T-cell (primary cell): ENCODE measurements around the gene UNG. TPM values are rescaled to one million over a fixed set of nuclear protein-coding genes. Genes with fewer than 3 reads are reported as not detected.

Experiments
- ATAC-seq, 4 experiments: fragments of 200-7000 bp in 3 of 4; fragments of 150-1000 bp in 1 of 4; cut with Tn5 transposase; replicated peaks in 1 of 4; 1 replicate in 3 of 4; 2 replicates in 1 of 4; pipeline ENCODE4 v1.10.0; 2021; ENCODE audit warnings: moderate library complexity in 3 of 4, mild to moderate bottlenecking in 2 of 4, moderate number of reproducible peaks in 1 of 4
- CTCF ChIA-PET, 2 donors: fragments of 300-600 bp; sonication (Branson Sonifier 250); formaldehyde crosslinking; loops; one replicate each; lab custom pipeline; 2022; ENCODE audit warnings: antibody characterized with exemption in 2 of 2; lab: Charles Lee
- POLR2A ChIA-PET, 2 donors: fragments of 300-600 bp; sonication (Branson Sonifier 250); formaldehyde crosslinking; loops; one replicate each; lab custom pipeline; 2022; ENCODE audit warnings: antibody characterized with exemption in 2 of 2; lab: Charles Lee
- DNase-seq, 35 experiments: peaks; one replicate each; pipeline versions ENCODE4 v3.0.0 to v3.0.0-alpha.2; 2013 to 2023
- H3K27ac ChIP-seq: one replicate; pipeline ENCODE4 v1.5.1; 2013; ENCODE audit warnings: low read length
- H3K27me3 ChIP-seq, 2 experiments: replicated peaks in 1 of 2; 1 replicate in 1 of 2; 2 replicates in 1 of 2; pipeline versions ENCODE4 v1.6.1 to v1.7.0; 2013; ENCODE audit warnings: low read length in 1 of 2, mixed read lengths in 1 of 2; ENCODE audit not compliant: control insufficient read depth in 2 of 2, insufficient read depth in 2 of 2; ENCODE audit errors: extremely low read depth in 1 of 2
- H3K36me3 ChIP-seq, 2 donors: 1 replicate in 1 of 2; 2 replicates in 1 of 2; pipeline versions ENCODE4 v1.6.1 to v1.7.0; 2013; ENCODE audit warnings: low read length in 1 of 2; ENCODE audit not compliant: control insufficient read depth in 2 of 2, insufficient read depth in 1 of 2; ENCODE audit errors: extremely low read depth in 1 of 2
- H3K4me1 ChIP-seq, 2 experiments: 1 replicate in 1 of 2; 2 replicates in 1 of 2; pipeline versions ENCODE4 v1.6.1 to v1.7.0; 2013; ENCODE audit warnings: low read length in 2 of 2, mixed read lengths in 1 of 2; ENCODE audit not compliant: insufficient read depth in 2 of 2, control insufficient read depth in 1 of 2; ENCODE audit errors: extremely low read depth in 1 of 2
- H3K4me3 ChIP-seq, 2 donors: 1 replicate in 1 of 2; 2 replicates in 1 of 2; pipeline versions ENCODE4 v1.5.1 to v1.7.0; 2013; ENCODE audit warnings: mild to moderate bottlenecking in 2 of 2, low read length in 1 of 2, moderate library complexity in 1 of 2; ENCODE audit not compliant: control insufficient read depth in 1 of 2; ENCODE audit errors: extremely low read depth in 1 of 2
- H3K9me3 ChIP-seq: 2 replicates; pipeline ENCODE4 v1.7.0; 2013
- H3K27ac Mint-ChIP-seq, 2 donors: one replicate each; pipeline ENCODE4 v1.8.0; 2020 to 2021; ENCODE audit warnings: mild to moderate bottlenecking in 2 of 2, mixed read lengths in 2 of 2
- H3K27me3 Mint-ChIP-seq, 2 donors: one replicate each; pipeline ENCODE4 v1.8.0; 2021 to 2022; ENCODE audit warnings: mixed read lengths in 2 of 2
- H3K36me3 Mint-ChIP-seq: one replicate; pipeline ENCODE4 v1.8.0; 2021; ENCODE audit warnings: mixed read lengths
- H3K4me1 Mint-ChIP-seq, 3 donors: one replicate each; pipeline ENCODE4 v1.8.0; 2020 to 2022; ENCODE audit warnings: mixed read lengths in 3 of 3, mild to moderate bottlenecking in 1 of 3
- H3K4me3 Mint-ChIP-seq, 3 donors: one replicate each; pipeline ENCODE4 v1.8.0; 2020 to 2022; ENCODE audit warnings: mild to moderate bottlenecking in 3 of 3, mixed read lengths in 3 of 3, moderate library complexity in 3 of 3
- H3K9me3 Mint-ChIP-seq, 3 donors: one replicate each; pipeline ENCODE4 v1.8.0; 2020 to 2022; ENCODE audit warnings: mixed read lengths in 3 of 3
- WGBS: methylation state at CpG from one replicate; pipeline ENCODE4 v1.1.5; 2013; ENCODE audit warnings: missing lambda C conversion rate; ENCODE audit not compliant: insufficient coverage; 5-methylcytosine and 5-hydroxymethylcytosine counted together
- total RNA-seq, 35 experiments: library from RNA in 6 of 35; stranded (reverse) in 6 of 35; fragments of 120-200 nt in 1 of 35; gene quantifications; one replicate each; pipeline versions ENCODE4 v1.2.1 to v1.2.4 and lab custom pipeline; 2013 to 2026

UNG gene
- total RNA-seq, 5 donors from 2014 or later (not counting 1 experiment from before 2014, with no cell fraction given), result 8.7 to 19.7 (median 16.8) TPM

- no peaks in the 10 kb centered on the region for H3K27me3 Mint-ChIP-seq
- H3K36me3 Mint-ChIP-seq, result peaks cover 12% of the 10 kb centered on the region
- POLR2A ChIA-PET, result interaction anchor here in 1 of 2 donors (0.6 kb wide), 1 partner anchor 451 kb away, joined by 3 read pairs; no protein-coding TSS in a partner anchor
- H3K27ac Mint-ChIP-seq, result peak overlapping the region in 1 of 2 donors; percentile 11
- CTCF ChIA-PET, result no interaction called here
- Histone ChIP-seq H3K27me3 (no peaks in the 10 kb centered on the region), H3K36me3 (peaks cover 0 to 2% of the 10 kb centered on the region in 2 donors), H3K4me3 (no peak overlapping the region), H3K27ac (no peak overlapping the region), H3K4me1 (peaks cover 0 to 12% of the 10 kb centered on the region in 2 experiments), H3K9me3 (no peaks in the 10 kb centered on the region)
- H3K9me3 Mint-ChIP-seq, result no peaks in the 10 kb centered on the region
- ATAC-seq (no peak), DNase-seq (no peak)
- H3K4me3 Mint-ChIP-seq, result no peak overlapping the region
- peaks cover 14 to 35% (median 33%) of the 10 kb centered on the region in 3 donors for H3K4me1 Mint-ChIP-seq
- 93% methylated on average over 2 of the region's 5 CpGs for WGBS
Observed at GRCh38 chr12:109113661-109114321, 16.4 kb downstream of the UNG start.

GRCh38 chr12:109114644-109115043 lies 17.2 kb downstream of the UNG start:
- Mint-ChIP-seq H3K4me1 (peaks cover 14 to 35% (median 33%) of the 10 kb centered on the region in 3 donors), H3K9me3 (no peaks in the 10 kb centered on the region), H3K4me3 (peak overlapping the region in 1 of 3 donors; percentile 15), H3K36me3 (peaks cover 8% of the 10 kb centered on the region), H3K27me3 (no peaks in the 10 kb centered on the region), H3K27ac (no peak overlapping the region)
- ChIA-PET POLR2A (interaction anchor here in 1 of 2 donors (0.7 kb wide), 1 partner anchor 86 kb away, joined by 4 read pairs; no protein-coding TSS in a partner anchor), CTCF (interaction anchor here in 1 of 2 donors (0.6 kb wide), 1 partner anchor 285 kb away, joined by 3 read pairs; no protein-coding TSS in a partner anchor)
- peaks cover 0 to 12% of the 10 kb centered on the region in 2 experiments for H3K4me1 ChIP-seq
- no peak overlapping the region for H3K4me3 ChIP-seq
- H3K27ac ChIP-seq, result no peak overlapping the region
- ATAC-seq (no peak), DNase-seq (no peak)
- WGBS, result no CpG with 5 or more reads among the region's 2 CpGs
- no peaks in the 10 kb centered on the region for H3K9me3 ChIP-seq
- H3K27me3 ChIP-seq, result no peaks in the 10 kb centered on the region
- H3K36me3 ChIP-seq, result peaks cover 0 to 2% of the 10 kb centered on the region in 2 donors

DNA sequence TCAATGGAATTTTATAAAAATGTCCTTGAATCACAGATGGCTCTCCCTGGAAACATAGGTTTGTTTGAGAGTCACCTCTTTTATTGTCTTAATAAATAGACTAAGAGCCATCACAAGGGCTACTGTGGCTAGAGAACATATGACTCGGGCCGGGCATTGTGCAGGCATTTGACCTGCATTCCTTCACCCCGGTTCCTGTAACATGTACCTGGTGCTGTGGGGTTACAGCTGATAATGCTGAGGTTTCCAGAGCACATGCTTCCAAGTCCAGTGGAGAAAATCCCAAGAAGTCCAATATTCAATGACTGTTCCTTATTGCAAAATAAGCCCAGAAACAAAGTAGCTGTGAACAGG lies 18.0 kb downstream of the UNG start:
- DNase-seq (no peak), ATAC-seq (no peak)
- no peak overlapping the region for H3K27ac ChIP-seq
- peaks cover 8% of the 10 kb centered on the region for H3K36me3 Mint-ChIP-seq
- H3K4me3 Mint-ChIP-seq, result peak overlapping the region in 1 of 3 donors; percentile 15
- no peak overlapping the region for H3K4me3 ChIP-seq
- POLR2A ChIA-PET, result no interaction called here
- peaks cover 14 to 34% (median 32%) of the 10 kb centered on the region in 3 donors for H3K4me1 Mint-ChIP-seq
- H3K4me1 ChIP-seq, result peaks cover 0 to 12% of the 10 kb centered on the region in 2 experiments
- no peaks in the 10 kb centered on the region for H3K27me3 Mint-ChIP-seq
- no peaks in the 10 kb centered on the region for H3K9me3 Mint-ChIP-seq
- H3K27ac Mint-ChIP-seq, result no peak overlapping the region
- H3K27me3 ChIP-seq, result no peaks in the 10 kb centered on the region
- CTCF ChIA-PET, result no interaction called here
- H3K9me3 ChIP-seq, result no peaks in the 10 kb centered on the region
- 78% methylated on average over 3 of the region's 3 CpGs for WGBS
- no peaks in the 10 kb centered on the region for H3K36me3 ChIP-seq

GRCh38 chr12:109115758-109116610 lies 18.6 kb downstream of the UNG start, which contains the start of gene ACACB:
TSS of gene ACACB (plus strand) at chr12:109116587. CDS start at chr12:109139406, 22,819 bp downstream.
- ChIA-PET CTCF (interaction anchor here (0.6 to 0.9 kb wide), 4 partner anchors 11 to 220 kb away, joined by 3 to 9 read pairs (median 5); no protein-coding TSS in a partner anchor), POLR2A (no interaction called here)
- Histone ChIP-seq H3K9me3 (no peaks in the 10 kb centered on the region), H3K4me1 (peaks cover 0 to 12% of the 10 kb centered on the region in 2 experiments), H3K36me3 (no peaks in the 10 kb centered on the region), H3K27me3 (no peaks in the 10 kb centered on the region), H3K4me3 (no peak within 1 kb of the TSS), H3K27ac (no peak within 1 kb of the TSS)
- Mint-ChIP-seq H3K27me3 (no peaks in the 10 kb centered on the region), H3K4me3 (peak within 1 kb of the TSS in 1 of 3 donors; percentile 5), H3K36me3 (peaks cover 8% of the 10 kb centered on the region), H3K27ac (no peak within 1 kb of the TSS), H3K4me1 (peaks cover 14 to 33% (median 31%) of the 10 kb centered on the region in 3 donors), H3K9me3 (no peaks in the 10 kb centered on the region)
- 83% methylated on average over 7 of the region's 14 CpGs for WGBS
- ATAC-seq (no peak), DNase-seq (no peak)

- Histone ChIP-seq H3K27me3 (no peaks in the 10 kb centered on the region), H3K4me3 (no peak overlapping the region), H3K36me3 (no peaks in the 10 kb centered on the region), H3K27ac (no peak overlapping the region), H3K9me3 (no peaks in the 10 kb centered on the region), H3K4me1 (peaks cover 0 to 12% of the 10 kb centered on the region in 2 experiments)
- DNase-seq (no peak), ATAC-seq (no peak)
- H3K9me3 Mint-ChIP-seq, result no peaks in the 10 kb centered on the region
- no peak overlapping the region for H3K27ac Mint-ChIP-seq
- no peak overlapping the region for H3K4me3 Mint-ChIP-seq
- peaks cover 14 to 33% (median 31%) of the 10 kb centered on the region in 3 donors for H3K4me1 Mint-ChIP-seq
- H3K27me3 Mint-ChIP-seq, result no peaks in the 10 kb centered on the region
- H3K36me3 Mint-ChIP-seq, result peaks cover 8% of the 10 kb centered on the region
- CTCF ChIA-PET, result interaction anchor here (0.6 to 0.9 kb wide), 4 partner anchors 11 to 220 kb away, joined by 3 to 9 read pairs (median 5); no protein-coding TSS in a partner anchor
- POLR2A ChIA-PET, result no interaction called here
- 95% methylated on average over 8 of the region's 12 CpGs for WGBS
Observed at GRCh38 chr12:109116611-109116949, 19.2 kb downstream of the UNG start.

- H3K9me3 ChIP-seq, result no peaks in the 10 kb centered on the region
- ChIA-PET CTCF (interaction anchor here in 1 of 2 donors (1.6 kb wide), 1 partner anchor 8 kb away, joined by 10 read pairs; no protein-coding TSS in a partner anchor), POLR2A (no interaction called here)
- H3K4me3 Mint-ChIP-seq, result no peak overlapping the region
- H3K36me3 ChIP-seq, result no peaks in the 10 kb centered on the region
- no peak for DNase-seq
- H3K9me3 Mint-ChIP-seq, result no peaks in the 10 kb centered on the region
- H3K4me3 ChIP-seq, result no peak overlapping the region
- no peaks in the 10 kb centered on the region for H3K4me1 ChIP-seq
- no peak overlapping the region for H3K27ac ChIP-seq
- no peak overlapping the region for H3K27ac Mint-ChIP-seq
- no CpG with 5 or more reads among the region's 2 CpGs for WGBS
- no peak for ATAC-seq
- no peaks in the 10 kb centered on the region for H3K27me3 ChIP-seq
- peaks cover 6% of the 10 kb centered on the region for H3K36me3 Mint-ChIP-seq
- peaks cover 7 to 9% (median 8%) of the 10 kb centered on the region in 3 donors for H3K4me1 Mint-ChIP-seq
- no peaks in the 10 kb centered on the region for H3K27me3 Mint-ChIP-seq
Observed at GRCh38 chr12:109120095-109120494, 22.7 kb downstream of the UNG start.
